DOHH2 (cell line): ENCODE measurements around the gene SHB.

ENCODE experiments used
- H3F3A ChIP-seq: fragments of 200-600 bp; sonication (generic), shearing (Covaris generic); 2 replicates; pipeline ENCODE4 v1.6.0; 2016; ENCODE audit warnings: antibody characterized with exemption, mild to moderate bottlenecking; ENCODE audit not compliant: control insufficient read depth, insufficient read depth
- H3K27ac ChIP-seq: fragments of 200-600 bp; sonication (generic); 2 replicates; pipeline ENCODE4 v1.5.1; 2014; ENCODE audit warnings: low read depth, mild to moderate bottlenecking, low read length, moderate library complexity
- H3K27me3 ChIP-seq: fragments of 200-600 bp; sonication (generic); 2 replicates; pipeline ENCODE4 v1.6.1; 2014; ENCODE audit warnings: mild to moderate bottlenecking, low read length, mixed read lengths; ENCODE audit not compliant: control insufficient read depth
- H3K36me3 ChIP-seq: fragments of 200-600 bp; sonication (generic); 2 replicates; pipeline ENCODE4 v1.6.1; 2014; ENCODE audit warnings: mild to moderate bottlenecking, low read length, moderate library complexity, mixed read lengths; ENCODE audit not compliant: control insufficient read depth
- H3K4me1 ChIP-seq: fragments of 200-600 bp; sonication (generic); 2 replicates; pipeline ENCODE4 v1.6.1; 2014; ENCODE audit warnings: mild to moderate bottlenecking, low read length, mixed read lengths; ENCODE audit not compliant: control insufficient read depth
- H3K4me2 ChIP-seq: fragments of 200-600 bp; sonication (generic); 2 replicates; pipeline ENCODE4 v1.6.0; 2014; ENCODE audit warnings: mild to moderate bottlenecking, low read length, moderate library complexity
- H3K4me3 ChIP-seq: fragments of 200-600 bp; sonication (generic); 2 replicates; pipeline ENCODE4 v1.5.1; 2014; ENCODE audit warnings: mild to moderate bottlenecking, low read length, mixed read lengths
- H3K79me2 ChIP-seq: fragments of 200-600 bp; sonication (generic); 2 replicates; pipeline ENCODE4 v1.6.1; 2014; ENCODE audit warnings: mild to moderate bottlenecking, low read length, mixed read lengths; ENCODE audit not compliant: control insufficient read depth
- H3K9me2 ChIP-seq: fragments of 200-600 bp; sonication (generic); replicated peaks from 2 replicates; pipeline ENCODE4 v1.6.1; 2014; ENCODE audit warnings: mild to moderate bottlenecking, low read length, mixed read lengths; ENCODE audit not compliant: control insufficient read depth
- H3K9me3 ChIP-seq: fragments of 200-600 bp; sonication (generic); 2 replicates; pipeline ENCODE4 v1.6.1; 2014; ENCODE audit warnings: antibody characterized with exemption, low read length, mixed read lengths; ENCODE audit not compliant: control insufficient read depth, insufficient read depth
- H4K20me1 ChIP-seq: fragments of 200-600 bp; sonication (generic); 2 replicates; pipeline ENCODE4 v1.6.0; 2014; ENCODE audit warnings: low read depth, mild to moderate bottlenecking, antibody characterized with exemption, low read length, moderate library complexity; ENCODE audit not compliant: control insufficient read depth, insufficient read depth
- EZH2phosphoT487 ChIP-seq: fragments of 200-600 bp; sonication (generic); IDR thresholded peaks from 2 replicates; pipeline ENCODE4 v1.6.1; 2017; ENCODE audit warnings: borderline replicate concordance, mild to moderate bottlenecking, antibody characterized with exemption, low read length, moderate library complexity, mixed read lengths
- TF ChIP-seq, protein P1 (sequence below): fragments of 200-600 bp; sonication (generic); IDR thresholded peaks from one replicate; pipeline ENCODE4 v1.5.1; 2014; ENCODE audit warnings: antibody characterized with exemption, mild to moderate bottlenecking, low read depth, low read length; ENCODE audit not compliant: poor library complexity, severe bottlenecking

The SHB gene

DNA sequence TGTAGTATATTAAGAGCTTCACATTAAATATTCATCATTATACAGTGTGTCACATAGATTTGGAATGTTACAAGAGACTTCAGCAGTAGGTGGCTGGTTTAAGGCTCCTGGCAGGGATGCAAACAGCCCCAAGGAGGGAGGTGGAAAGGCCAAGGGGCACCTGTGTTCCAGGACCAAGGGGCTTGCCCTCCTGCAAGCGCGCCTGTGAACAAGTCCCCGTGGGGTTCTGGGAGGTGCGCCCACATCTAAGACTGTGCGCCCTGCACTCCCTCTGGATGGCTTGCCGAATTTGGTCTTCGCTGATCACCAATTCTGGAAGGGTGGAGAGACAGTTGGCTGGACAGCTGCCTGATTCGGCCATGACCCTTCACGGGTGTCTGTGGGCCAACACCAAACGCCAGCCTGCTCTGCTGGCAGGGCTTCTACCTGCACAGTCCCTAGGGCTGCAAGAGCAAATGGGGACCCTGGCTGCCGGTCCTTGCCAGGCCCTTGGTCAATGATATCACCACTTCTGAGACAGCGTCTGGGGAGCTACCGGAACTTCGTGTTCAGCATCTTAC lies 153.0 kb downstream of the SHB start:
- no peaks in the 10 kb centered on the region for H3K9me2 ChIP-seq
- no peaks in the 10 kb centered on the region for H3F3A ChIP-seq
- no peak overlapping the region for H3K27ac ChIP-seq
- no peaks in the 10 kb centered on the region for H3K36me3 ChIP-seq
- TF ChIP-seq EZH2phosphoT487, result no peak
- TF ChIP-seq, protein P1, sequence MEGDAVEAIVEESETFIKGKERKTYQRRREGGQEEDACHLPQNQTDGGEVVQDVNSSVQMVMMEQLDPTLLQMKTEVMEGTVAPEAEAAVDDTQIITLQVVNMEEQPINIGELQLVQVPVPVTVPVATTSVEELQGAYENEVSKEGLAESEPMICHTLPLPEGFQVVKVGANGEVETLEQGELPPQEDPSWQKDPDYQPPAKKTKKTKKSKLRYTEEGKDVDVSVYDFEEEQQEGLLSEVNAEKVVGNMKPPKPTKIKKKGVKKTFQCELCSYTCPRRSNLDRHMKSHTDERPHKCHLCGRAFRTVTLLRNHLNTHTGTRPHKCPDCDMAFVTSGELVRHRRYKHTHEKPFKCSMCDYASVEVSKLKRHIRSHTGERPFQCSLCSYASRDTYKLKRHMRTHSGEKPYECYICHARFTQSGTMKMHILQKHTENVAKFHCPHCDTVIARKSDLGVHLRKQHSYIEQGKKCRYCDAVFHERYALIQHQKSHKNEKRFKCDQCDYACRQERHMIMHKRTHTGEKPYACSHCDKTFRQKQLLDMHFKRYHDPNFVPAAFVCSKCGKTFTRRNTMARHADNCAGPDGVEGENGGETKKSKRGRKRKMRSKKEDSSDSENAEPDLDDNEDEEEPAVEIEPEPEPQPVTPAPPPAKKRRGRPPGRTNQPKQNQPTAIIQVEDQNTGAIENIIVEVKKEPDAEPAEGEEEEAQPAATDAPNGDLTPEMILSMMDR, result no peak
- no peaks in the 10 kb centered on the region; the same call in 1 of the 2 replicates for H4K20me1 ChIP-seq
- no peak overlapping the region for H3K4me3 ChIP-seq
- H3K79me2 ChIP-seq, result no peaks in the 10 kb centered on the region
- H3K27me3 ChIP-seq, result no peaks in the 10 kb centered on the region
- no peaks in the 10 kb centered on the region for H3K4me1 ChIP-seq
- no peak overlapping the region for H3K4me2 ChIP-seq
- H3K9me3 ChIP-seq, result no peaks in the 10 kb centered on the region

DNA sequence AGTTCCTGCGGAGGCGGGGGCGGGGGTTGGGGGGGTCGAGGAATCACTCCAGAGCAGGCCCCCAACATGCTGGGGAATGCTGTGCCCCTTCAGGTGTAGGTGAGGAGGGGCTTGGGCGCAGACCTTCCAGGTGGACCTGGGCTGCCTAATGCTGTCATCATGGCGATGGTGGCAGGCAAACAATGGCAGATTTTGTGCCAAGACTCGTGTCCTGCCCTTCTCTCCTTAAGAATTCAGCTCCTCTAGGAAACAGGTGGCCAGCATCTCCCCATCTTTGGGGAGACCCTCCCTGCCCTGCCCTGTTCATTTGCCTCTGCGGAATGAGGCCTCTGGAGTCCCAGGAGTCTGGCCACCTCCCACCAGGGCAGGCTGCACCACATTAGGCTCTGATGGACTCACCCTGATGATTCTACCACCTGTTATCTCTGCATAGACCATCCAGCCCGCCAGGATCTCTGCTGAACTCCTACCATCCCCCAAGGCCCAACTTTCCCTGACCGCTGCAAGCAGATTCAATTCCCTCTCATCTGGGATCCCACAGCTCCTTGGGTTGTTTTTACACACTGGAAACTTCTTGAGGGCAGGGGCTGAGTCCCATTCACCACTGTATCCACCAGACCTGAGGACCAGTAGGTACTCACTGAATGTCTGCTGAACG lies 154.2 kb downstream of the SHB start:
- H4K20me1 ChIP-seq, result no peaks in the 10 kb centered on the region; the same call in 1 of the 2 replicates
- no peaks in the 10 kb centered on the region for H3K79me2 ChIP-seq
- no peak overlapping the region for H3K4me3 ChIP-seq
- H3K27me3 ChIP-seq, result no peaks in the 10 kb centered on the region
- no peaks in the 10 kb centered on the region for H3K36me3 ChIP-seq
- H3F3A ChIP-seq, result no peaks in the 10 kb centered on the region
- no peaks in the 10 kb centered on the region for H3K4me1 ChIP-seq
- no peak overlapping the region for H3K27ac ChIP-seq
- H3K9me3 ChIP-seq, result no peaks in the 10 kb centered on the region
- H3K9me2 ChIP-seq, result no peaks in the 10 kb centered on the region
- no peak overlapping the region for H3K4me2 ChIP-seq
- TF ChIP-seq, protein P1, result no peak
- no peak for TF ChIP-seq EZH2phosphoT487

DNA sequence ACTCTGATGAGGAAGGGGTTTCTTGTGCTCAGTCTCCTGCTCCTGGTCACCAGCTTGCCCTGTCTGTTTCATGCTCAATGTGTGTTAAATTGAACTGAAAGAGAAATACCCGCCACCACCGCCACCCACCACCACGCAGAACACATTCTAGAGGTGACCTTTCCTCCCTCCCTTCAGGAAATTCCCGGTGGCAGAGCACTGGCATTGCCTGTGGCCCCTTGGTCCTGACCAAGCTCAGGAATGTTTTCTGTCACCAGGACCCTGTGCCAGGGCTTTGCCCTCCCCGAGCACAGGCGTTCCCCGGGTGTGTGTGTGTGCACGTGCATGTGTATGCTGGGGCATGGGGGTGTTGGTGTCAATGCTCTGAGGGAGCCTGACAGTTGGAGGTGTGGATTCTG lies 154.9 kb downstream of the SHB start:
- no peaks in the 10 kb centered on the region for H3F3A ChIP-seq
- H3K36me3 ChIP-seq, result no peaks in the 10 kb centered on the region
- no peaks in the 10 kb centered on the region for H3K9me2 ChIP-seq
- no peak overlapping the region for H3K4me3 ChIP-seq
- H3K9me3 ChIP-seq, result no peaks in the 10 kb centered on the region
- H3K27ac ChIP-seq, result no peak overlapping the region
- H3K79me2 ChIP-seq, result no peaks in the 10 kb centered on the region
- no peak overlapping the region for H3K4me2 ChIP-seq
- TF ChIP-seq, protein P1, result no peak
- no peak for TF ChIP-seq EZH2phosphoT487
- no peaks in the 10 kb centered on the region for H3K27me3 ChIP-seq
- no peaks in the 10 kb centered on the region for H3K4me1 ChIP-seq
- no peaks in the 10 kb centered on the region for H4K20me1 ChIP-seq
